Mucosa of descending colon (tissue), 3 donors: ENCODE results near the gene AQP10. TPM values are rescaled to one million over a fixed set of nuclear protein-coding genes. Genes with fewer than 3 reads are reported as not detected.

Experiments used
- ATAC-seq: fragments of 200-7000 bp; cut with Tn5 transposase; one replicate; pipeline ENCODE4 v1.9.1; 2020; ENCODE audit warnings: mild to moderate bottlenecking, moderate library complexity
- DNase-seq, 3 donors: peaks; one replicate each; pipeline ENCODE4 v3.0.0-alpha.2; 2020
- H3K36me3 ChIP-seq: fragments of 200-600 bp; one replicate; pipeline ENCODE4 v1.8.0; 2021; ENCODE audit warnings: low read depth, mild to moderate bottlenecking
- H3K4me1 ChIP-seq: fragments of 200-600 bp; one replicate; pipeline ENCODE4 v1.8.0; 2021; ENCODE audit warnings: low read depth, mild to moderate bottlenecking
- H3K4me3 ChIP-seq: fragments of 200-600 bp; one replicate; pipeline ENCODE4 v1.8.0; 2021; ENCODE audit warnings: mild to moderate bottlenecking
- H3K9me3 ChIP-seq: fragments of 200-600 bp; one replicate; pipeline ENCODE4 v1.8.0; 2021; ENCODE audit warnings: mild to moderate bottlenecking
- CTCF ChIP-seq: fragments of 200-600 bp; IDR thresholded peaks from one replicate; pipeline ENCODE4 v1.8.0; 2022; ENCODE audit warnings: antibody characterized with exemption, mild to moderate bottlenecking
- intact Hi-C, 2 donors: fragments of 100-400 bp; cut with DNase I in 1 of 2; cut with micrococcal nuclease in 1 of 2; formaldehyde crosslinking; loops; one replicate each; pipeline versions ENCODE4 v1.11.0 to v1.11.1; 2022; cut with DNase I, micrococcal nuclease
- total RNA-seq, 3 donors: library from RNA; stranded (reverse); fragmentation: NEBNext Ultra II Directional in 2 of 3; extraction: Animal tissue kit (Norgen Biotek cat#: 25700) in 2 of 3; gene quantifications; one replicate each; pipeline versions ENCODE4 v1.2.1 to v1.2.4, GENCODE V29; 2021 to 2023
- donor health status: DM: no; HTN: no; CAD: no; lungs with moderate emphysema.
- donor health status: DM: no; HTN: no; CAD: no.
- donor health status: DM: no; HTN: yes; CAD: no.

Gene AQP10
- total RNA-seq, 3 donors from 2014 or later = not detected

DNA sequence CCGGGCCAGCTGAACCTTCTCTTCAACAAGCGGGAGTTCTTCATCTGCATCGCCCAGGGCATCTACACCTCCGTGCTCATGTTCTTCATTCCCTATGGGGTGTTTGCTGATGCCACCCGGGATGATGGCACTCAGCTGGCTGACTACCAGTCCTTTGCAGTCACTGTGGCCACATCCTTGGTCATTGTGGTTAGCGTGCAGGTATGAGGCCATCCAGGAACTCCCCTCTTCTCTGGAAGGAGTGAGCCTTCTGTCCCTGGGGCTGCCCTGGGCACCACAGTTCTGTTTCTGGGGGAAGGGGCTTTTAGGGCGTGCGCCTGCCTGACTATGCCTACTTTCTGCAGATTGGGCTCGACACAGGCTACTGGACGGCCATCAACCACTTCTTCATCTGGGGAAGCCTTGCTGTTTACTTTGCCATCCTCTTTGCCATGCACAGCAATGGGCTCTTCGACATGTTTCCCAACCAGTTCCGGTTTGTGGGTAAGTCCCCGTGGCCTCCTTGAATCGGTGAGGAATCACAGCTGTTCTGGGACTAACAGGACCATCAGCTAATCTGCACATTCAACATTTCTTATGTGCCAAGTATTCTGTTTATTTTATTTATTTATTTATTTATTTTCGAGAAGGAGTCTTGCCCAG, 25.5 kb downstream of the AQP10 start:
- Histone ChIP-seq H3K4me1 (no peaks in the 10 kb centered on the region), H3K36me3 (no peaks in the 10 kb centered on the region), H3K4me3 (no peak overlapping the region), H3K9me3 (no peaks in the 10 kb centered on the region)
- no peak for TF ChIP-seq CTCF
- intact Hi-C loops = no loop called here
- DNase-seq (no peak), ATAC-seq (no peak)

GRCh38 chr1:154347961-154348360, 27.1 kb downstream of the AQP10 start:
- ATAC-seq (no peak), DNase-seq (no peak)
- H3K4me1 ChIP-seq = peaks cover 7% of the 10 kb centered on the region
- H3K36me3 ChIP-seq = no peaks in the 10 kb centered on the region
- no peaks in the 10 kb centered on the region for H3K9me3 ChIP-seq
- TF ChIP-seq CTCF = no peak
- no peak overlapping the region for H3K4me3 ChIP-seq
- intact Hi-C loops = no loop called here

- H3K4me1 ChIP-seq = peaks cover 13% of the 10 kb centered on the region
- DNase-seq (no peak), ATAC-seq (no peak)
- intact Hi-C loops = no loop called here
- H3K4me3 ChIP-seq = no peak overlapping the region
- H3K9me3 ChIP-seq = no peaks in the 10 kb centered on the region
- H3K36me3 ChIP-seq = no peaks in the 10 kb centered on the region
- TF ChIP-seq CTCF = no peak
Measured at GRCh38 chr1:154348429-154349076, 27.7 kb downstream of the AQP10 start.

DNA sequence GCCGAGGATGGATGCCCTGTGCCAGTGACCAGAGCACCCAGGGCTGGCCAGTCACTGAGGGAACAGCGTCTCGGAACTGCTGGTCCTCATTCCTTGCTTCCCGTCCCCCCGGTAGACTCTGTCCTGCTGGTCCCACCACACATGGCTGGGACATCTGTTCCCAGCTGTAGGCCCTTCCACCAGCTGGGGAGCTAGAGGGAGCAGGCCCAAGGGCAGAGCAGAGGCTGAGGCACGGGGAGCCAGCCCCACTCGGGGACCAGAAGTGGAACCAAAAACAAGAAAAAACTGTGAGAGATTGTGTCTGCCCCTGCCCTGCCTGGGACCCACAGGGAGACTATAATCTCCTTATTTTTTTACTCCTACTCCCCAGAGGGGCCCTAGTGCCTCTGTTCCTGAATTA, 28.2 kb downstream of the AQP10 start:
- no peak for ATAC-seq
- H3K9me3 ChIP-seq = no peaks in the 10 kb centered on the region
- no peaks in the 10 kb centered on the region for H3K36me3 ChIP-seq
- DNase-seq = no peak
- H3K4me3 ChIP-seq = no peak overlapping the region
- peaks cover 15% of the 10 kb centered on the region for H3K4me1 ChIP-seq
- intact Hi-C loops = no loop called here
- TF ChIP-seq CTCF = no peak

GRCh38 chr1:154350383-154350782, 29.5 kb downstream of the AQP10 start:
- Histone ChIP-seq H3K4me1 (peaks cover 15% of the 10 kb centered on the region), H3K36me3 (no peaks in the 10 kb centered on the region), H3K4me3 (no peak overlapping the region), H3K9me3 (no peaks in the 10 kb centered on the region)
- no peak for ATAC-seq
- intact Hi-C loops = no loop called here
- peak in 2 of 3 donors; percentile 55 to 64 for DNase-seq
- no peak for TF ChIP-seq CTCF
